Ramos (cell line): Measurements from ENCODE around the gene AHRR.

Source experiments
- in situ Hi-C: fragments of 300-500 bp; cut with MboI; formaldehyde crosslinking; loops from one replicate; pipeline ENCODE4 v1.14.3; 2022; ENCODE audit warnings: low sequenced_read_pairs; ENCODE audit not compliant: unreplicated experiment

AHRR gene

DNA sequence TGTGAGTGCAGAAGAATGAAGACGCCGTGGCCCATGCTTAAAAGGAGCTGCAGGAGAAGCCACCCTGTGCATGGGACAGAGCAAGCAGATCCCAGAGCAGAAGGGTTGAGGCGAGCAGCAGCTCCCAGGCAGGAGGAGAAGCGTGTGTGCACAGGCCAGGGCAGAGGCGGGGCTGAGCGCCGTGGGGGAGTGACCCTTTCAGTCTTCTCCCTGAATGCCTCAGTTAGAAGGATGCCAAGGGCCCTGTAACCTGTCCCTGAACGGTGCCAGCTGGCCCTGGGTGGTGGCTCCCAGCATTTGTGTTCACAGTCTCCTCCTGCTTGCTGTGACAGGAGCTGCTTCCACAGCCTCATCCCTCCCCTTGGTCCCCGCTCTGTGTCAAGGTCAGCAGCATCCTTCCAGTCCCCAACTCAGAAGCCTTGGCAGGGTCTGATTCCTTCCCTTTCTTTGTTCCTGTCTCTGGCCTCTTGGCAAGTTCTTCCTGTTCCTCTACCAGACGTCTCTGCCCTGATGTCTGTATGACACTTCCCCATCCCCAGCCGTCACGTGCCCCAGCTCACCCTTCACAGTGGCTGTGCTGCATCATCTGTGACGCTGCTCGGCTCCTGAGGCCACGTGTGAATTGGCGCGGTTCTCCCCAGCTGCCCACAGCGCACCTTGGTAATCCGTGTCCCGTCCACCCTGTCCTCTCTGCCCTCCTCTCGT is 126.7 kb downstream of the AHRR start:
- in situ Hi-C loops, result no loop called here

DNA sequence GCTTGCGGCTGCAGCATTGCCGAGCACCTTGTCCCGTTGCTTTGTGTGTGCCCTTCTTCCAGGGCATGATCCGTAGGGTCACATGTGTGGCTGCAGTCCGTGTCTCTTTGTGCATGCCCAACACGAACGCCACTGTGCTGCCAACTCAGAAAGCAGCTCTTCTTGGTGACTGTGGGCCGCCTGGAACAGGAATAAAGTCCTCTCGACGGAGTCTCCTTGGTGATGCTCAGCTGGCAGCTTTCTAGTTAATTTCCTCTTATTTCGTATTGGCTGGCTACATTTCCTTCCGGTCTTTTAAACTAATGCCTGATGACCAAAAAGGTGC is 127.2 kb downstream of the AHRR start:
- in situ Hi-C loops, result no loop called here

- in situ Hi-C loops, result no loop called here
Measured at GRCh38 chr5:449151-449550, 127.6 kb downstream of the AHRR start.

GRCh38 chr5:451587-452458 is 130.3 kb downstream of the AHRR start:
- in situ Hi-C loops, result no loop called here

DNA sequence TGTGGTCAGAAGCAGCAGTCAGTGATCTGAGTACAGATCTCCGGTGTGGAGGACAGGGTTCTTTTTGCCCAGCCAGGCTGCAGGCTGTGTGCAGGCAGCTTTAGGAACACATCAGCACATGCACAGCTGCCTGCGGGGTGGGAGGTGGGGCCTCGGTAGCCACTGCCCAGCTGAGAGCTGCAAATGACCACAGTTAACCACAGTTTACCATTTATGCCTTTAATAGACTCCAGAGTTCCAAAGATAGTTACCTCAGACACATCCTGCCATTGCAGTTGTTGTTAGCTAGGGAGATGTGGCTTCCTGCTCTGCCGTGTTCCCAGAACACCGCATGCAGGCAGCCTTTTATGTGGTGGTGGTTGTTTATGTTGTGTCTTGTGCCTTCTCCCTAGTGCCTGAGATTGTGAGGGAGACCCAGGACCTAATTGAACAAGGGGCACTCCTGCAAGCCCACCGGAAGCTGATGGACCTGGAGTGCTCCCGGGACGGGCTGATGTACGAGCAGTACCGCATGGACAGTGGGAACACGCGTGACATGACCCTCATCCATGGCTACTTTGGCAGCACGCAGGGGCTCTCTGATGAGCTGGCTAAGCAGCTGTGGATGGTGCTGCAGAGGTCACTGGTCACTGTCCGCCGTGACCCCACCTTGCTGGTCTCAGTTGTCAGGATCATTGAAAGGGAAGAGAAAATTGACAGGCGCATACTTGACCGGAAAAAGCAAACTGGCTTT is 131.6 kb downstream of the AHRR start:
- in situ Hi-C loops, result no loop called here

- in situ Hi-C loops, result no loop called here
Measured at GRCh38 chr5:453725-454481, 132.4 kb downstream of the AHRR start.

DNA sequence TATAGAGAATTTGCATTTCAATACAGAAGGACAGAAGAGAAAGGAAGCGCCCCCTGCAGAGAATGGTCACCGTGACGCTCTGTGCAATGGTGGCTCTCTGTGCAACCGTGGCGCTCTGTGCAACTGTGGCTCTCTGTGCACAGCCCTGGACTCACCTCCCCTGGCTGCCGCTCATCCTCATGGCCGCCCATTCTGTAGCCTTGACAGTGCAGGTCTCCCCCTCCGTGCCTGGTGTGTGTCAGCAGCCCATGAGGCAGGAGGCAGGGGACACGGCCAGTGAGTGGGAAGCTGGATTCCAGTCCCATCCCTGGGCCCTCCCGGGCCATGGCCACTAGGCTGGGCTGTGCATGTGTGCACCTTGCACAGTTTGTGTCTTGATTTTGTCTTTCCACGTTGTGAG is 133.4 kb downstream of the AHRR start:
- in situ Hi-C loops, result no loop called here

- in situ Hi-C loops, result no loop called here
Measured at GRCh38 chr5:455806-456205, 134.3 kb downstream of the AHRR start.

DNA sequence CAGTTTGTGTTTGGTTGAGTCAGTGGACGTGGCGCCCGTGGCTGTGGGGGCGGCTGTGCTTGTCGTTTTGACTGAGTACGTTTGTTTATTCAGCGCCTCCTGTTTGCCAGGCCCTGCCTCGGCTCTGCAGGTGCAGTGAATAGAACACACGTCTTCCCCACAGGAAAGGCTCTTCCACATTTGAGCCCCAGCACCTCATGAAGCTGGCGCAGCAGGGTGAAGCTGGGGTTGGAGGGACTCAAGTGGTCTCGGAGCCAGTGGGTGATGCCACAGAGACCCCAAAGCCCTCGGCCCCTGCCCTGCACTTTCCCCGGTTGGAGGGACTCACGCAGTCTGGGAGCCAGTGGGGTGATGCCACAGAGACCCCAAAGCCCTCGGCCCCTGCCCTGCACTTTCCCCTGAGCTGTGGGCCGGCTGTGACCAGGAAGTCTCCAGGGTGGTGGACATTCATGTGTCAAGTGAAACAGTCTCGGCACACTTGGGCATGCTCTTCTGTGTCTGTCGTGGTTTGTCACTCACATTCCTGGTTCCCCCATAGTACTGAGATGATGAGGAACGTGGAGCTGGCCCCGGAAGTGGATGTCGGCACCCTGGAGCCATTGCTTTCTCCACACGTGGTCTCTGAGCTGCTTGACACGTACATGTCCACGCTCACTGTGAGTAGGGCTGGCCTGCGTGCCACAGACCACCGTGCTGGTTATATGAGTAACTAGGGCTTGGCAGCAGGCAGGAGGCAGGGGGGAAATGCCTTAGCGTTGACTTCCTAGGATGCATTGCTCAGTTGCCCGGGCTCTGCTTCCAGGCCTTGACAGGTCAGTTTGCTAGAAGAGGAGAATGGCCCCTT is 135.1 kb downstream of the AHRR start:
- in situ Hi-C loops, result no loop called here

GRCh38 chr5:457195-457961 is 135.9 kb downstream of the AHRR start:
- in situ Hi-C loops, result no loop called here

DNA sequence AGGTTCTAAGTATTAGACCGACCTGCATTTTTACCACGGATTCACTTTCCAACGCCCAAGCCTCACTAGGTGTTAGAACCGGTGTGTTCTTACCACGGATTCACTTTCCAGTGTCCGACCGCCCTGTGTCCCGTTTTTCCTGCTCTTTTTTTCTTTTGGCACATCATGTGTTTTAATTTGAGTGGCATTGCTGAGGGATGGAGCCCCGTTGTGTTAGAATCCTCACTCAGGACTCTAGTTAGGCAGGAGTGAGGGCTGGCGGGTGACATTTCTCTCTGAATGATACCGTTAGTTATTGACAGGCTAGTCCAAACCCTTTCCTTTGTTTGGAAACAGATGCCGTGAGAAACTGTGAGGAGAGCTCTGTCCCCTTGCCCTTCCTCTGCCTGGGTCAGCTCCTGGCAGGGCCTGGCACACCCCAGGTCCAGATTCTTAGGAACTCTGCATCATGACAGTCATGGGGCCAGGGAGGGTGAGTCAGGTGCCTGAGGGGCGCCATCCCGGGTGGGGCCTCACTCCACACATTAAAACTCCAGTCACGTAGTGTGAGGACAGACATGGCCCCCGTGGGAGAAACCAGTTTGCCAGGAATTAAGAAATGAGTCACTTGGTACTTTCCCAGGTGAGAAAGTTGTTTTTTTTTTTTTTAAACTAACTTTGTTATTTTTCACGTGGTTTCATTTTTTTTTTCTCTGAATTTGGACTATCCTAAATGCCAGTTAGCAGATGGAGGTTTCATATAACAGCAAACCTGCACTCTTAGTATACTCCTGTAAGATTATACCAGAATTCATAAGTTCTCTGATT is 137.2 kb downstream of the AHRR start:
- in situ Hi-C loops, result no loop called here

DNA sequence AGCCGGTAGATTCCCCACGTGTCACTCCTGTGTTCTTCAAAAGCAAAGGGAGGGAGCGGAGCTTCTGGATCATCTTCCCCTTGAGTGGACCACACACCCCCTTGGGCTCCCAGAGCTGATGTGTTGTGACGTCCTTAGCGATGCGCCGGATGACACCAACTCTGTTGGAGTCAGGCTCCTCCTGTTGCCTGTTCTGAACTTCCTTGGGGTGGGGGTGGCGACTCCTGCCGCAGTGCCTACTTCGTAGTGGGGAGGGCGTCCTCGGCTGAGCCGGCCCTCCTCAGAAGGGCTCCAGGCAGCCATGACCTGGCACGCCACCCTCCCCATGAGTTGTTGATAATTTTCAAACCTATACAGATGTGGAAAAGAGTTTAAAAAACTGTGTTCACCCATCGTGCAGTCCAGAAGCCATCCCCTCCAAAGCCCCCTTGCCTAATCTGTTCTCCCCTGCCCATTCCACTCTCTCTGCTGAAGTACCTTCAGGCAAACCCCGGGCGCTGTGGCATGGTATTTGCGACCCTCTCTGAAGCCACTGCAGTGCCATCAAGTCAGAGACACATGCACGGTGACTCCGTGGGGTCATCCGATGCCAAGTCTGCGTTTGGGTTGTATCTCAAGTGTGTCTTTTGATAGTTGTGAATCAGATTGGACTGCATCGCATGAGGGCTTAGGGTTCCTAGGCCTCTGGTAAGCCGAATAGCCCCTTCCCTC is 138.2 kb downstream of the AHRR start:
- in situ Hi-C loops, result no loop called here

- in situ Hi-C loops, result no loop called here
Measured at GRCh38 chr5:460273-460625, 138.7 kb downstream of the AHRR start.

DNA sequence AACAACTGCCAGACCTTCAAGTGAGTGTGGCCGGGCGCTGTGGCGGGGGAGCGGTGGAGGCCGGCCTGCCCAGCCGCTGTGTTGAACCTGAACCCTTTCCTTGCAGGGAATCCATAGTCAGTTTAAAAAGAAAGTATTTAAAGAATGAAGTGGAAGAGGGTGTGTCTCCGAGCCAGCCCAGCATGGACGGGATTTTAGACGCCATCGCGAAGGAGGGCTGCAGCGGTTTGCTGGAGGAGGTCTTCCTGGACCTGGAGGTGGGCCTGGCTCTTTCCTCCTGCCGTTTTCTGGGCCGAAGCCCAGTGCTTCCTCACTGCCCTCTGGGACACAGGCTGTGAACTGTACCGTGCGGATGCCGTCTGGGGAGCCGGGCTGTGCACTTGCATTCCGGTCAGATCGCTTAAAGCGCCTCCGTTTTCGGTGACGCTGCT is 140.6 kb downstream of the AHRR start:
- in situ Hi-C loops, result no loop called here

DNA sequence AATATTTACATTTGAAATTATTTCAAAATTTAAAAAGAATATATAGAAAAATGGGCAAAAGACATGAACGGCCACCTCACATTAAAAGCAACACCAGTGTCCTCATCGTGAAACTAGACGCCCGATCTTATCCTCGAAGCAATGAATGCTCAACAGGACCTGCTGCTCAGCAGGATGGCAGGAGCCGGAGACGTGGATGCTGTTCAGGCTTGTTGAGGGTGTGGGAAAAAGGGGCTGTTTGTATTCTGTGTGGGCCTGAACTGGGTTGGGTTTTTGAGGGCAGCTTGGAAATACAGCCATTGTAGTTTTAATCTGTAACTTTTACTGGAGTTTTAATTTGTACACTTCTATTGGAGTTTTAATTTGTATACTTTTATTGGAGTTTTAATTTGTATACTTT is 141.8 kb downstream of the AHRR start:
- in situ Hi-C loops, result no loop called here

GRCh38 chr5:463952-464351 is 142.4 kb downstream of the AHRR start:
- in situ Hi-C loops, result no loop called here

GRCh38 chr5:464446-464842 is 142.9 kb downstream of the AHRR start:
- in situ Hi-C loops, result no loop called here
